ENCODE measurements around the gene DNMT3A. TPM values are rescaled to one million over a fixed set of nuclear protein-coding genes. Genes with fewer than 3 reads are reported as not detected.
A peak's percentile ranks its signal among the peaks of the same experiment; 100 is the strongest.

The DNMT3A gene
- total RNA-seq, 1 experiment from 2014 or later: 8.0 TPM

- Mint-ChIP-seq H3K27me3 (ENCODE audit: insufficient read depth, unreplicated experiment) (no peaks in the 10 kb centered on the region), H3K36me3 (ENCODE audit: insufficient read depth, unreplicated experiment) (peaks cover 16% of the 10 kb centered on the region), H3K27ac (ENCODE audit: low read depth, unreplicated experiment) (no peak overlapping the region), H3K4me1 (ENCODE audit: insufficient read depth, unreplicated experiment) (no peaks in the 10 kb centered on the region), H3K4me3 (ENCODE audit: unreplicated experiment) (no peak overlapping the region), H3K9me3 (ENCODE audit: unreplicated experiment) (no peaks in the 10 kb centered on the region)
- intact Hi-C loops (cut with micrococcal nuclease): no loop called here
- peak; percentile 7 for DNase-seq (ENCODE audit: unreplicated experiment)
- no peak for TF ChIP-seq CTCF (IDR thresholded peaks at IDR 0.05; ENCODE audit: unreplicated experiment)
- ChIA-PET CTCF (interaction anchor here (0.5 to 0.9 kb wide), 2 partner anchors 14 to 22 kb away, joined by 3 to 4 read pairs; no protein-coding TSS in a partner anchor), POLR2A (interaction anchor here (0.9 to 1.0 kb wide), 2 partner anchors 10 to 25 kb away, joined by 3 to 4 read pairs; no protein-coding TSS in a partner anchor)
- BruUV-seq (replicated peaks): no TSS peak
Observed at GRCh38 chr2:25250331-25251070, 91.2 kb downstream of the DNMT3A start.

GRCh38 chr2:25249785-25250184 is 91.9 kb downstream of the DNMT3A start:
- CTCF ChIA-PET: interaction anchor here (0.5 to 0.9 kb wide), 3 partner anchors 14 to 21 kb away, joined by 3 to 4 read pairs (median 3); no protein-coding TSS in a partner anchor
- DNase-seq (ENCODE audit: unreplicated experiment): no peak
- intact Hi-C loops (cut with micrococcal nuclease): no loop called here

GRCh38 chr2:25247792-25248512 is 93.8 kb downstream of the DNMT3A start:
- H3K4me3 Mint-ChIP-seq (ENCODE audit: unreplicated experiment): no peak overlapping the region
- H3K36me3 Mint-ChIP-seq (ENCODE audit: insufficient read depth, unreplicated experiment): peaks cover 17% of the 10 kb centered on the region
- ChIA-PET POLR2A (no interaction called here), CTCF (interaction anchor here (0.6 to 0.9 kb wide), 2 partner anchors 19 to 50 kb away, joined by 3 to 6 read pairs; no protein-coding TSS in a partner anchor)
- intact Hi-C loops (cut with micrococcal nuclease): no loop called here
- no peak for DNase-seq (ENCODE audit: unreplicated experiment)
- no peak for TF ChIP-seq CTCF (IDR thresholded peaks at IDR 0.05; ENCODE audit: unreplicated experiment)
- no peaks in the 10 kb centered on the region for H3K9me3 Mint-ChIP-seq (ENCODE audit: unreplicated experiment)
- H3K4me1 Mint-ChIP-seq (ENCODE audit: insufficient read depth, unreplicated experiment): no peaks in the 10 kb centered on the region
- no peaks in the 10 kb centered on the region for H3K27me3 Mint-ChIP-seq (ENCODE audit: insufficient read depth, unreplicated experiment)
- BruUV-seq (replicated peaks): no TSS peak
- no peak overlapping the region for H3K27ac Mint-ChIP-seq (ENCODE audit: low read depth, unreplicated experiment)

More at GRCh38 chr2:25249785-25250184, 91.9 kb downstream of the DNMT3A start:
- POLR2A ChIA-PET: interaction anchor here (0.9 to 1.0 kb wide), 2 partner anchors 9 to 25 kb away, joined by 3 to 4 read pairs; no protein-coding TSS in a partner anchor
- H3K4me1 Mint-ChIP-seq (ENCODE audit: insufficient read depth, unreplicated experiment): no peaks in the 10 kb centered on the region
- no peaks in the 10 kb centered on the region for H3K9me3 Mint-ChIP-seq (ENCODE audit: unreplicated experiment)
- no peaks in the 10 kb centered on the region for H3K27me3 Mint-ChIP-seq (ENCODE audit: insufficient read depth, unreplicated experiment)
- no TSS peak for BruUV-seq (replicated peaks)
- TF ChIP-seq CTCF (IDR thresholded peaks at IDR 0.05; ENCODE audit: unreplicated experiment): no peak
- H3K36me3 Mint-ChIP-seq (ENCODE audit: insufficient read depth, unreplicated experiment): peaks cover 20% of the 10 kb centered on the region
- no peak overlapping the region for H3K27ac Mint-ChIP-seq (ENCODE audit: low read depth, unreplicated experiment)
- no peak overlapping the region for H3K4me3 Mint-ChIP-seq (ENCODE audit: unreplicated experiment)
